Measurements from ENCODE around the gene OLAH.

DNA sequence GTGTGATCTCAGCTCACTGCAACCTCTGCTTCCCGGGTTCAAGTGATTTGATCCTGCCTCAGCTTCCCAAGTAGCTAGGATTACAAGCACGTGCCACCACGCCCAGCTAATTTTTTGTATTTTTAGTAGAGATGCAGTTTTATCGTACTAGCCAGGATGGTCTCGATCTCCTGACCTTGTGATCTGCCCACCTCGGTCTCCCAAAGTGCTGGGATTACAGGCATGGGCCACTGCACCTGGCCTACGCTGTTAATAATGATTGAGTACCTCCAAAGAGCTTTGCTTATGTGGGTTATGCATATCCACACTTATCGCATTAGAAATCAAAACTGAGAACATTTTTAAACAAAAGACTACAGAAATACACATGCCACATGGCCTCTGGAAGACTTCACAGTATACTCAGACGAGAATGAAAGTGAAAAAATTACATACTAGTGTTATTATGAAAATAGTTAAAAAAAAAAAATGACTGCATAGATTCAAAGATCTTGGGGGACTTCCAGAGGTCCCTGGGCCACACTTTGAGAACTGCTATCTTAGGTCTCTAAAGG lies 78.8 kb downstream of the OLAH start:
- TF ChIP-seq POLR2A (IDR thresholded peaks at IDR 0.05; ENCODE audit: low read length) (no peak), GATA1 (IDR thresholded peaks at IDR 0.05; ENCODE audit: low read depth, low read length) (no peak)

Data from erythroblast (primary cell).